Rectal smooth muscle tissue (tissue), 1 donor: Measurements from ENCODE around the gene OR4A16.

Experiments
- H3K27ac ChIP-seq: one replicate; pipeline ENCODE4 v1.7.0; 2013; ENCODE audit warnings: low read depth, low read length, inconsistent platforms
- H3K27me3 ChIP-seq: one replicate; pipeline ENCODE4 v1.7.0; 2013; ENCODE audit warnings: low read length; ENCODE audit not compliant: control insufficient read depth, insufficient read depth
- H3K36me3 ChIP-seq: one replicate; pipeline ENCODE4 v1.7.0; 2013; ENCODE audit warnings: low read length; ENCODE audit not compliant: control insufficient read depth, insufficient read depth
- H3K4me1 ChIP-seq: one replicate; pipeline ENCODE4 v1.7.0; 2013; ENCODE audit warnings: low read length; ENCODE audit not compliant: control insufficient read depth, insufficient read depth
- H3K4me3 ChIP-seq: one replicate; pipeline ENCODE4 v1.7.0; 2013; ENCODE audit warnings: low read length
- H3K9ac ChIP-seq: one replicate; pipeline ENCODE4 v1.7.0; 2013; ENCODE audit warnings: low read length

OR4A16 gene

GRCh38 chr11:55342901-55343300 lies at the start of gene OR4A16:
Gene OR4A16 (plus strand): TSS chr11:55343201. CDS start chr11:55343201, 0 bp downstream.
- H3K36me3 ChIP-seq: no peaks in the 10 kb centered on the region
- H3K27me3 ChIP-seq: no peaks in the 10 kb centered on the region
- H3K27ac ChIP-seq: no peak within 1 kb of the TSS
- no peaks in the 10 kb centered on the region for H3K4me1 ChIP-seq
- no peak within 1 kb of the TSS for H3K4me3 ChIP-seq
- no peak within 1 kb of the TSS for H3K9ac ChIP-seq

DNA sequence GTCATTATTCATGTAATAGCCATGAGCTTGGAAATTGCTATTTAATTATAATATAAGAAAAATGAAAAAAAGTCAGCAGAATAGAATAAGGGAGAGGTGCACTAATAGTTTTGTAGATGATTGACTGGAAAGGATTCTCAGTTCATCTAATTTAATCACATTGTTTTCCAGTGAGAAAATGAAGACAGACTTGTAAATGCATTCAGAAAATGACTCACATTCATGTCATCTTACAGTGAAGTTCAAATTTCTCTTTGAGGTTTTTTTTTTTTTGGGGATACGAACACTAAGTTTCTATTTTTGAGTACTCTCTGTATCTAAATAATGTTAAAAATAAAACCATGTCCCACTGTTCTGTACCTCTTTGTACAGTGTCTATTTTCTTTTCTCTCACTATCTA lies 18.5 kb upstream of the OR4A16 start:
- Histone ChIP-seq H3K27me3 (no peaks in the 10 kb centered on the region), H3K9ac (no peak overlapping the region), H3K36me3 (no peaks in the 10 kb centered on the region), H3K4me3 (no peak overlapping the region), H3K27ac (no peak overlapping the region), H3K4me1 (no peaks in the 10 kb centered on the region)

GRCh38 chr11:55345306-55345705 lies 2.3 kb downstream of the OR4A16 start:
- Histone ChIP-seq H3K4me3 (no peak overlapping the region), H3K9ac (no peak overlapping the region), H3K27ac (no peak overlapping the region), H3K36me3 (no peaks in the 10 kb centered on the region), H3K27me3 (no peaks in the 10 kb centered on the region), H3K4me1 (no peaks in the 10 kb centered on the region)

GRCh38 chr11:55349032-55349431 lies 6.0 kb downstream of the OR4A16 start:
- no peak overlapping the region for H3K9ac ChIP-seq
- H3K4me1 ChIP-seq: no peaks in the 10 kb centered on the region
- H3K27ac ChIP-seq: no peak overlapping the region
- no peaks in the 10 kb centered on the region for H3K36me3 ChIP-seq
- H3K27me3 ChIP-seq: no peaks in the 10 kb centered on the region
- no peak overlapping the region for H3K4me3 ChIP-seq

DNA sequence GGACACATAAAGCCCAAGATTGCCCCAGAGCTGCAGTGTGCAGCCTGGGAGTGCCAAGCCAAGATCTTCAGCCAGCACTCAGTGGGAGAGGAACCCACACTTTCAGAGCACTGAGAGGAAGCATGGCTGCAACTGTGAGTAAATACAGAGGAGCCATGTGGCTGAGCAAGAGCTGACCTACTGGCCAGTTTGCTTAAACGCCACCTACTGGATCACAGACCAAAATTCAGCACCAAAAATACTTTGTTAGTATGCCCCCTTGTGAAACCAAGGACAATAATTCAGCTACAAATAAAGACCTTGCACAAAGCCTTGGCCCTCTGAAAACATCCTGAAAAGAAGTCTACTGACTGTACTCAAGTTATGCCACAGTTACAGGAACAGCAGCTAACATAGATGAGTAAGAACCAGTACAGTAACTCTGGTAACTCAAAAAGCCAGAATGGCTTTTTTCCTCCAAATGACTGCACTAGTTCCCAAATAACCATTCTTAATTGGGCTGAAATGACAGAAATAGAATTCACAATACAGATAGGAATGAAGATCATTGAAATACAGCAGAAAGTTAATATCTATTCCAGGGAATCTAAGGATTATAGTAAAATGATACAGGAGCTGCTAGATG lies 14.7 kb downstream of the OR4A16 start:
- Histone ChIP-seq H3K4me3 (no peak overlapping the region), H3K36me3 (no peaks in the 10 kb centered on the region), H3K4me1 (no peaks in the 10 kb centered on the region), H3K27me3 (no peaks in the 10 kb centered on the region), H3K9ac (no peak overlapping the region), H3K27ac (no peak overlapping the region)

DNA sequence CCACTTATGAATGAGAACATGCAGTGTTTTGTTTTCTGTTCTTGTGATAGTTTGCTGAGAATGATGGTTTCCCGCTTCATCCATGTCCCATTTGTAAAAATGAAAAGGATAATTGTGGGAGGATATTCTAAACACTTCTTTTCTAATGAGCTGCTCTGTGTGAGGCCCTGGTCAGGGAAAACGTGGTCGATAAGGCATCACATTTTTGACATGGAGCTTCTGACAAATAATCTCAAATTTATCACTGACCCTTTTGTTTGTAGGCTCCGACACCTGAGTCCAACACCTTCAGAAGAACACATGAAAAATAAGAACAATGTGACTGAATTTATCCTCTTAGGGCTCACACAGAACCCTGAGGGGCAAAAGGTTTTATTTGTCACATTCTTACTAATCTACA lies 24.7 kb downstream of the OR4A16 start, which contains the start of gene OR4A15:
OR4A15 (plus strand) TSS at position 301 of the 400 bp plus-strand sequence; CDS start at position 301, 0 bp downstream.
- no peaks in the 10 kb centered on the region for H3K27me3 ChIP-seq
- H3K4me1 ChIP-seq: no peaks in the 10 kb centered on the region
- H3K9ac ChIP-seq: no peak within 1 kb of the TSS
- H3K4me3 ChIP-seq: no peak within 1 kb of the TSS
- H3K36me3 ChIP-seq: no peaks in the 10 kb centered on the region
- no peak within 1 kb of the TSS for H3K27ac ChIP-seq
